ENCODE data around the gene SUPT6H.
"Not testable (repeated sequence)": the region's sequence is repeated elsewhere in the genome, so short reads cannot be mapped to it uniquely, and the experiment has no call there.

The SUPT6H gene

DNA sequence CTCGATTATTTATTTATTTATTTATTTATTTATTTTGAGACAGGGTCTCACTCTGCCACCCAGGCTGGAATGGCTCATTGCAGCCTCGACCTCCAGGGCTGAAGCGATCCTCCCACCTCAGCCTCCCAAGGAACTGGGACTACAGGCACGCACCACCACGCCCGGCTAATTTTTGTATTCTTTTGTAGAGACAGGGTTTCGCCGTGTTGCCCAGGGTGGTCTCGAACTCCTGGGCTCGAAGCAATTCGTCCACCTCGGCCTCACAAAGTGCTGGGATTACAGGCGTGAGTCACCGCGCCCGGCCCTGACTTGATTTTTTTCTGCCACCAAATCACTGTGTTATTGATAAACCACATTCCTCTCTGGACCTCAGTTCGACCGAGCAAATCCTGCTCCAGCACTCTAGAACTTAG is 57.0 kb downstream of the SUPT6H start:
- DNase-seq (ENCODE audit: low read depth) = no peak

DNA sequence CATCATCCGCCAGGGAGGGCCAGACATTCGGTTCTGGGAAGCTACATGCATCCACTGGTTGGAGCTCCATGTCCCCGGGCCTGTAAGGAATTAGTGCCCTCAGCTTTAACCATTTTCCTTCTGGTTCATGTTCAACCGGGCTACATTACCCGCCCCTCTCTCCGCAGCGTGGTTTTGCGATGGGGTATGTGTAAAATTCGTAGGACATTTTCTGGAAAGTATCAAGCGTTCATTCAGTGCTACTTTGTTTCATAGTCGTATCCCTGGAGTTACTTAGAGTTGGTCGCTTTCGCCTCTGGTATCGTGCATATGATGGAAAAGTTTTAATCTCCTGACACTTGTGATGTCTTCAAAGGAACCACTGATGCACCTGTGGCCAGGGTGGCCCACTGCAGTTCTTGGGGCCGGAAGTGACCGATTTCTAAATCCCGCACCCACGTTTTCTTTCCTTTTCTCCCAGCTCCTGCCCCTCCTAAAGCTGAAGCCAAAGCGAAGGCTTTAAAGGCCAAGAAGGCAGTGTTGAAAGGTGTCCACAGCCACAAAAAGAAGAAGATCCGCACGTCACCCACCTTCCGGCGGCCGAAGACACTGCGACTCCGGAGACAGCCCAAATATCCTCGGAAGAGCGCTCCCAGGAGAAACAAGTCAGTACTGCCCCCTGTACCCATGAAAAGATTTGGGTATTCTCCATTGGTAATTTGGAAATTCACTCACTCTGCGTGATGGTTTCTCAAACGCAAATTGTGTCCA is 58.4 kb downstream of the SUPT6H start:
- DNase-seq (ENCODE audit: low read depth) = no peak

- not testable (repeated sequence) for DNase-seq (ENCODE audit: low read depth)
These were observed 59.0 kb downstream of the SUPT6H start for GRCh38 chr17:28720997-28721329.

GRCh38 chr17:28722417-28723158 is 60.6 kb downstream of the SUPT6H start:
- DNase-seq (ENCODE audit: low read depth) = no peak

DNA sequence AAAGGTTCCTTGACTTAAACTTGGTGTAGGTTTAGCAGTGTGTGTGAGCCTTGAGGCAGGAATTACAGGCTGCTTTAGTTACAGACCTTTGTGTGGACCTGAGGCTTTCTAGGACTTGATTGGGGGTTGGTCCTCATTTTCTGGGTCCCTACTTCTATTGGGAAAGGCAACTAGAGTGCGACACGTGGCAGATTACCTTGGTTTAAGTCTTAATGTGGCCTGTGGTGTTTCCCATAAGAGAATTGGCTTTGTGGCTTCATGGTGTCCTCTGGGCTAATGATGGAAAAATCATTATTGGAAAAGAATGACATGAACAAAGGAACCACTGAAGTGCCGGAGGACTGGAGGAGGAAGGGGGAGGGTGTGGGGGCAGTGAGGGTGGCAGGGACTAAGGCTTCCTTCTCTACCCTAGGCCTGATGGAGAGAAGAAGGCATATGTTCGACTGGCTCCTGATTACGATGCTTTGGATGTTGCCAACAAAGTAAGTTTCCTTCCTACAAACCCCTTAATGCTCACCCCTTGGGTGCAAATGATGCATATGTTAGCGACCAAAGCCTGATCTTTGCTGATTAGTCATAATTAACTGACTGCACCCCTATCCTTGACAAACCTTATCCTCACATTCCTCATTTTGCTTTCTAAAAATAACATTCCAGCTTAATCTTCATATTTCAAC is 61.3 kb downstream of the SUPT6H start:
- DNase-seq (ENCODE audit: low read depth) = no peak

DNA sequence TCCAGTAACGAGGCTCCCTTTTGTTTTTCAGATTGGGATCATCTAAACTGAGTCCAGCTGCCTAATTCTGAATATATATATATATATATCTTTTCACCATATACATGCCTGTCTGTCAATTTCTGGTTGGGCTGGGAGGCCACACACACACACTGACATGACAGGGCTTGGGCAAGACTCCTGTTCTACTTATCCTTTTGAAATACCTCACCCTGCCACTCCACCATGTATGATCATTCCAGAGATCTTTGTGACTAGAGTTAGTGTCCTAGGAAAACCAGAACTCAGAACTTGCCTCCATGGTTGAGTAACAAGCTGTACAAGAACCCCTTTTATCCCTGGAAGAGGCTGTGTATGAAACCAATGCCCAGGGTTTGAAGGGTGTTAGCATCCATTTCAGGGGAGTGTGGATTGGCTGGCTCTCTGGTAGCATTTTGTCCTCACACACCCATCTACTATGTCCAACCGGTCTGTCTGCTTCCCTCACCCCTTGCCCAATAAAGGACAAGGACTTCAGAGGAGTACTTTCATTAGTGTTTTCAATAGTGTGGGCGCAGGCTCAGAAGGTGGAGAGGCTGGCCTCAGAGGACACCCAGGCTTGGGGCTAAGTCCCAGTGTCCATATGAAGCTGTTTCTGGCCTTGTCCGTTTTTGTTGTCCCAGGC is 62.0 kb downstream of the SUPT6H start:
- not testable (repeated sequence) for DNase-seq (ENCODE audit: low read depth)

GRCh38 chr17:28724500-28725165 is 62.6 kb downstream of the SUPT6H start:
- DNase-seq (ENCODE audit: low read depth) = no peak

DNA sequence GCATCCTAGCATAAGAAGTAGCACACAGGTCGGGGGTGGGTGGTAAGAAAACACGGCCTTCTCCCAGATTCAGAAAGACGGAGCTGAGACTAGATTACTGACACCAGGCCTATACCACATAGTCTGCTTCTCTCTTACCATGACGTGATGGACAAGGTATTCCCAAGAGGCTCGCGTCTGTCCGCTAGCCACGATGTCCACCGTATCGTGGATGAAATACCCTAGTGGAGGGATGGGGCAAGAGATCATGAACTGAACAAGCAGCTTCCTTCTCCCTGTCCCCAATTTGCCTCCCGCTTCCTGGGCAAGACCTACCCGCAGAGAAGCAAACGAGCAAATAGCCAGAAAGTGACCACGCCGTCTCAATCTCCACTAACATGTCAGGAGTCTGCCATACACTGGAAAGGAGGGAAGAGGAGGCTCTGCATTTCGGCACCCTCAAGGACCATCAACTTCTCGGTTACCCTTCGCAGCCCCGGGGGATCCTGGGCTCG is 63.2 kb downstream of the SUPT6H start:
- no peak for DNase-seq (ENCODE audit: low read depth)

DNA sequence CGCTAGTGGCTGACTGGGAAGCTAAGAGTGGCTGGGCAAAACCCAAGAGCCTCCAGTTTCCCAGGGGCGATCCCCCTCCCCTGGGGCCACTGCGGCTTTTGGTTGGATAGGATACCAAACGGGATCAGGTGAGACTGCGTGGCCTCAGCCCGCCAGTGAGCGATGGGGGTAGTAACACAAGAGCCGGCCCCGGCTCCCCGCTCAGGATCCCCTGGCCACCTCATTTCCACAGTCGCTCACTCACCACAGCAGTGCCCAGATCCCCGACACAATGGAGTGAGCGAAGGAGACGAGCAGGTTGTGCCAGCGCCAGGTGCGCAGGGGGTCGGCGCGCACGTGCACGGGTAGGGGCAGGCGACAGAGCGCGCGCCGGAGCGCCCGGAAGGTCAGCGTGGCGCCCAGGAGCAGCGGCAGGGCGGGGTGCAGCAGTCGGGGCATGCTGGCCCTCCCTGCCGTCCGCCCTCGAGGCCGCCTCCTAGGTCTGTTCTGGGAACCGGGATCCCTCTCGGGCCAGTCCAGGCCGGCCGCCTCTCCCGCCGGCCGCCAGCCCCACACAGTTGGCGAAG is 63.7 kb downstream of the SUPT6H start:
- no peak for DNase-seq (ENCODE audit: low read depth)

- no peak for DNase-seq (ENCODE audit: low read depth)
These were observed 64.2 kb downstream of the SUPT6H start, which contains the start of gene TLCD1 for GRCh38 chr17:28726226-28726626. Gene TLCD1 (minus strand): TSS chr17:28726233. CDS start chr17:28726097, 136 bp downstream.

GRCh38 chr17:28726627-28727491 is 64.9 kb downstream of the SUPT6H start:
- no peak for DNase-seq (ENCODE audit: low read depth)

- DNase-seq (ENCODE audit: low read depth) = no peak
These were observed 66.6 kb downstream of the SUPT6H start, which contains the start of gene NEK8 for GRCh38 chr17:28728364-28729200. Gene NEK8 (plus strand): TSS chr17:28728788. CDS start chr17:28728814, 26 bp downstream.

- DNase-seq (ENCODE audit: low read depth) = no peak
These were observed 67.9 kb downstream of the SUPT6H start for GRCh38 chr17:28729950-28730330.

- DNase-seq (ENCODE audit: low read depth) = no peak
These were observed 71.3 kb downstream of the SUPT6H start for GRCh38 chr17:28733346-28733745.

GRCh38 chr17:28734712-28735241 is 72.8 kb downstream of the SUPT6H start:
- no peak for DNase-seq (ENCODE audit: low read depth)

DNA sequence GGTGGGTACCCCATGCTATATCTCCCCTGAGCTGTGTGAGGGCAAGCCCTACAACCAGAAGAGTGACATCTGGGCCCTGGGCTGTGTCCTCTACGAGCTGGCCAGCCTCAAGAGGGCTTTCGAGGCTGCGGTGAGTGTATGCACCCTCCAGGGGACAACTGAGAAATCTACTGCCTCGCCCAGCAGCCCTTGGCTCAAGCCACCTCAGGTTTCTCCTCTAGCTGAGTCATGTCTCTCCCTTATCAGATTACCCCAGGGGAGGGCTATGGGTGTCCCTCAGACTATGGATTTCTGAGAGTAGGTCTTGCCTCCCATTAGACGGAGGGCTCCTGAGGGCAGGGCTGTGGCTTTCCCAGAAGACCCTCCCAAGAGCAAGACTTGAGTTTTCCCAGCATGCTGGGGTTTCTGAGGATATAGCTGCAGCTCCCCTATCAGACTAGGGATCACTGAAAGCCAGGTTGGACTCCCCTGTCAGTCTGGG is 73.3 kb downstream of the SUPT6H start:
- no peak for DNase-seq (ENCODE audit: low read depth)

DNA sequence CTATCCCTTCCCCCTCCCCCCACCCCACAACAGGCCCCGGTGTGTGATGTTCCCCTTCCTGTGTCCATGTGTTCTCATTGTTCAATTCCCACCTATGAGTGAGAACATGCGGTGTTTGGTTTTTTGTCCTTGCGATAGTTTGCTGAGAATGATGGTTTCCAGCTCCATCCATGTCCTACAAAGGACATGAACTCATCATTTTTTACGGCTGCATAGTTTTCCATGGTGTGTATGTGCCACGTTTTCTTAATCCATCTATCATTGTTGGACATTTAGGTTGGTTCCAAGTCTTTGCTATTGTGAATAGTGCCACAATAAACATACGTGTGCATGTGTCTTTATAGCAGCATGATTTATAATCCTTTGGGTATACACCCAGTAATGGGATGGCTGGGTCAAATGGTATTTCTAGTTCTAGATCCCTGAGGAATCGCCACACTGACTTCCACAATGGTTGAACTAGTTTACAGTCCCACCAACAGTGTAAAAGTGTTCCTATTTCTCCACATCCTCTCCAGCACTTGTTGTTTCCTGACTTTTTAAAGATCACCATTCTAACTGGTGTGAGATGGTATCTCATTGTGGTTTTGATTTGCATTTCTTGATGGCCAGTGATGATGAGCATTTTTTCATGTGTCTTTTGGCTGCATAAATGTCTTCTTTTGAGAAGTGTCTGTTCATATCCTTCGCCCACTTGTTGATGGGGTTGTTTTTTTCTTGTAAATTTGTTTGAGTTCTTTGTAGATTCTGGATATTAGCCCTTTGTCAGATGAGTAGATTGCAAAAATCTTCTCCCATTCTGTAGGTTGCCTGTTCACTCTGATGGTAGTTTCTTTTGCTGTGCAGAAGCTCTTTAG is 74.1 kb downstream of the SUPT6H start:
- DNase-seq (ENCODE audit: low read depth) = not testable (repeated sequence)

- DNase-seq (ENCODE audit: low read depth) = no peak
These were observed 75.3 kb downstream of the SUPT6H start for GRCh38 chr17:28737316-28737715.

All from GM04503 (cell line).